Endothelial cell of umbilical vein (primary cell): ENCODE data around the gene CWC25. TPM values are rescaled to one million over a fixed set of nuclear protein-coding genes. Genes with fewer than 3 reads are reported as not detected.

ENCODE experiments used
- BruUV-seq: library from RNA; stranded (reverse); fragments of 400-500 nt; replicated peaks from 2 replicates; lab custom pipeline; 2021; lab: Mats Ljungman, UMichigan
- CTCF ChIA-PET: fragments of 300-600, 350-600 bp; sonication (Branson Sonifier 250); formaldehyde crosslinking; loops from one replicate; lab custom pipeline; 2021; ENCODE audit warnings: antibody characterized with exemption, inconsistent platforms; lab: Charles Lee
- POLR2A ChIA-PET: fragments of 300-600, 350-600 bp; sonication (Branson Sonifier 250); formaldehyde crosslinking; loops from one replicate; lab custom pipeline; 2021; ENCODE audit warnings: antibody characterized with exemption, inconsistent platforms; lab: Charles Lee
- DNase-seq: peaks from one replicate; pipeline ENCODE4 v3.0.0-alpha.2; 2011; ENCODE audit warnings: low read depth, low spot score
- FAIRE-seq: peaks from 2 replicates; lab custom pipeline; 2011; peaks lifted over from hg19 to GRCh38; lab: Jason Lieb, UNC
- H2AFZ ChIP-seq: 2 replicates; pipeline ENCODE4 v1.6.0; 2012; ENCODE audit warnings: low read depth, low read length, control low read depth, inconsistent platforms
- H3K27ac ChIP-seq: 2 replicates; pipeline ENCODE4 v1.5.1; 2011; ENCODE audit warnings: low read depth, mild to moderate bottlenecking, control low read depth, low read length, moderate library complexity; ENCODE audit not compliant: insufficient read depth
- H3K27me3 ChIP-seq, 2 experiments: 2 replicates each; pipeline versions ENCODE4 v1.6.0 to v1.6.1; 2011; ENCODE audit warnings: low read length in 2 of 2, mixed read lengths in 1 of 2; ENCODE audit not compliant: control insufficient read depth in 2 of 2, insufficient read depth in 2 of 2
- H3K36me3 ChIP-seq, 2 experiments: 2 replicates in 1 of 2; 3 replicates in 1 of 2; pipeline ENCODE4 v1.5.1; 2011; ENCODE audit warnings: low read length in 2 of 2, mild to moderate bottlenecking in 1 of 2, moderate library complexity in 1 of 2; ENCODE audit not compliant: control insufficient read depth in 2 of 2, insufficient read depth in 2 of 2; ENCODE audit errors: extremely low read depth in 1 of 2
- H3K4me1 ChIP-seq: 3 replicates; pipeline ENCODE4 v1.5.1; 2011; ENCODE audit warnings: mild to moderate bottlenecking, low read length; ENCODE audit not compliant: control insufficient read depth, insufficient read depth; ENCODE audit errors: extremely low read depth
- H3K4me2 ChIP-seq: 2 replicates; pipeline ENCODE4 v1.6.1; 2011; ENCODE audit warnings: low read length, control low read depth, mixed read lengths; ENCODE audit not compliant: insufficient read depth
- H3K4me3 ChIP-seq, 3 experiments: fragments of 200-600 bp in 1 of 3; sonication (generic), shearing (Covaris generic) in 1 of 3; replicated peaks in 1 of 3; 2 replicates each; pipeline ENCODE4 v1.5.1; 2011 to 2016; ENCODE audit warnings: control low read depth in 3 of 3, low read length in 3 of 3, mild to moderate bottlenecking in 2 of 3, inconsistent platforms in 1 of 3, low read depth in 1 of 3, moderate library complexity in 1 of 3; ENCODE audit not compliant: insufficient read depth in 1 of 3
- H3K79me2 ChIP-seq: 2 replicates; pipeline ENCODE4 v1.6.0; 2012; ENCODE audit warnings: low read length, inconsistent platforms; ENCODE audit not compliant: control insufficient read depth, insufficient read depth
- H3K9ac ChIP-seq: replicated peaks from 2 replicates; pipeline ENCODE3; 2011; ENCODE audit warnings: low read length, control low read depth; ENCODE audit not compliant: insufficient read depth; ENCODE audit errors: extremely low read depth
- H3K9me1 ChIP-seq: replicated peaks from 3 replicates; pipeline ENCODE4 v1.6.0; 2011; ENCODE audit warnings: mild to moderate bottlenecking, low read length; ENCODE audit not compliant: control insufficient read depth, insufficient read depth; ENCODE audit errors: extremely low read depth
- H3K9me3 ChIP-seq: replicated peaks from 2 replicates; pipeline ENCODE4 v1.5.1; 2012; ENCODE audit warnings: low read length, inconsistent platforms; ENCODE audit not compliant: control insufficient read depth, insufficient read depth
- H4K20me1 ChIP-seq: replicated peaks from 2 replicates; pipeline ENCODE3; 2011; ENCODE audit warnings: mild to moderate bottlenecking, low read length; ENCODE audit not compliant: control insufficient read depth, insufficient read depth; ENCODE audit errors: extremely low read depth
- CTCF ChIP-seq, 2 donors: IDR thresholded peaks; 1 replicate in 1 of 2; 2 replicates in 1 of 2; pipeline ENCODE4 v1.5.1; 2011; ENCODE audit warnings: low read length in 2 of 2, mild to moderate bottlenecking in 2 of 2, moderate library complexity in 2 of 2, control low read depth in 1 of 2, inconsistent platforms in 1 of 2, low read depth in 1 of 2; ENCODE audit not compliant: insufficient read depth in 1 of 2; ENCODE audit errors: extremely low read depth in 1 of 2
- FOS ChIP-seq: IDR thresholded peaks from 2 replicates; pipeline ENCODE4 v1.6.1; 2011; ENCODE audit warnings: mild to moderate bottlenecking, low read length, moderate library complexity, borderline replicate concordance; ENCODE audit not compliant: insufficient read depth
- GATA2 ChIP-seq: IDR thresholded peaks from 2 replicates; pipeline ENCODE4 v1.7.0; 2011; ENCODE audit warnings: low read depth, mild to moderate bottlenecking, moderate library complexity, mixed read lengths, low read length; ENCODE audit not compliant: insufficient read length, insufficient read depth
- JUN ChIP-seq: IDR thresholded peaks from 2 replicates; pipeline ENCODE4 v1.6.1; 2011; ENCODE audit warnings: borderline replicate concordance, low read depth; ENCODE audit not compliant: insufficient read length, insufficient read depth
- MAX ChIP-seq: IDR thresholded peaks from 2 replicates; pipeline ENCODE4 v1.6.1; 2011; ENCODE audit not compliant: insufficient read depth, insufficient read length
- MYC ChIP-seq: IDR thresholded peaks from one replicate; pipeline ENCODE4 v1.6.1; 2011; ENCODE audit warnings: mild to moderate bottlenecking, low read depth, low read length
- POLR2AphosphoS5 ChIP-seq: IDR thresholded peaks from 2 replicates; pipeline ENCODE4 v1.6.1; 2012; ENCODE audit warnings: low read depth, mild to moderate bottlenecking, control low read depth, low read length, moderate library complexity; ENCODE audit not compliant: insufficient read depth
- dilution Hi-C: fragments of 300-500 bp; cut with MboI; formaldehyde crosslinking; loops from one replicate; pipeline ENCODE4 v1.15.0; 2019; ENCODE audit warnings: low sequenced_read_pairs; ENCODE audit not compliant: extremely low pct_ligation_motif_present
- intact Hi-C: fragments of 100-400 bp; cut with micrococcal nuclease; formaldehyde crosslinking; loops from one replicate; pipeline ENCODE4 v1.10.0; 2022
- polyA plus RNA-seq, 4 experiments: library from polyadenylated mRNA; depleted of rRNA in 3 of 4; stranded (reverse) in 3 of 4; unstranded in 1 of 4; fragments of >200 nt; gene quantifications; 2 replicates each; pipeline versions ENCODE4 v1.2.1 to v1.2.3, GENCODE V29; 2011 to 2012; ENCODE audit warnings: missing spikeins in 1 of 4
- total RNA-seq: library from RNA; stranded (reverse); gene quantifications from 2 replicates; pipeline ENCODE4 v1.2.3, GENCODE V29; 2021

Gene CWC25
- total and polyA plus RNA-seq, 2 donors (not counting 3 experiments of a cell fraction or from before 2014, with no cell fraction given), result 13.8 to 20.0 TPM

- Histone ChIP-seq H3K27me3 (no peaks in the 10 kb centered on the region), H3K9ac (no peak overlapping the region), H3K27ac (no peak overlapping the region), H3K36me3 (peaks cover 7 to 10% of the 10 kb centered on the region in 2 experiments), H3K9me1 (no peaks in the 10 kb centered on the region), H3K9me3 (no peaks in the 10 kb centered on the region), H2AFZ (no peak overlapping the region), H3K4me2 (no peak overlapping the region), H3K4me1 (peaks cover 22% of the 10 kb centered on the region), H3K4me3 (no peak overlapping the region), H4K20me1 (no peaks in the 10 kb centered on the region), H3K79me2 (peaks cover 32% of the 10 kb centered on the region)
- dilution Hi-C loops (no loop called here), intact Hi-C loops (loop anchor here (2.0 kb wide), 1 partner anchor 38 kb away; the partner anchor contains the start of gene PSMB3)
- FAIRE-seq, result no peak
- no peak for DNase-seq
- TF ChIP-seq JUN (no peak), FOS (no peak), CTCF (IDR thresholded peaks at IDR 0.05; ENCODE audit: extremely low read depth in 1 of 2, insufficient read depth in 1 of 2, low read depth in 1 of 2, low read length in 2 of 2) (no peak), MAX (no peak), MYC (no peak), GATA2 (no peak), POLR2AphosphoS5 (no peak)
- ChIA-PET POLR2A (no interaction called here), CTCF (no interaction called here)
- BruUV-seq, result no TSS peak
Measured at GRCh38 chr17:38791162-38791561, 34.0 kb downstream of the CWC25 start.
